SIG-M5 (cell line): ENCODE measurements around the gene PALLD.

Experiments
- DNase-seq: peaks from one replicate; lab custom pipeline; 2025; lab: John Stamatoyannopoulos, UW

Gene PALLD

GRCh38 chr4:168831919-168832762 is 335.3 kb downstream of the PALLD start:
- no peak for DNase-seq

- no peak for DNase-seq
Measured at GRCh38 chr4:168832763-168833575, 336.1 kb downstream of the PALLD start.

GRCh38 chr4:168833881-168834280 is 337.0 kb downstream of the PALLD start:
- no peak for DNase-seq

DNA sequence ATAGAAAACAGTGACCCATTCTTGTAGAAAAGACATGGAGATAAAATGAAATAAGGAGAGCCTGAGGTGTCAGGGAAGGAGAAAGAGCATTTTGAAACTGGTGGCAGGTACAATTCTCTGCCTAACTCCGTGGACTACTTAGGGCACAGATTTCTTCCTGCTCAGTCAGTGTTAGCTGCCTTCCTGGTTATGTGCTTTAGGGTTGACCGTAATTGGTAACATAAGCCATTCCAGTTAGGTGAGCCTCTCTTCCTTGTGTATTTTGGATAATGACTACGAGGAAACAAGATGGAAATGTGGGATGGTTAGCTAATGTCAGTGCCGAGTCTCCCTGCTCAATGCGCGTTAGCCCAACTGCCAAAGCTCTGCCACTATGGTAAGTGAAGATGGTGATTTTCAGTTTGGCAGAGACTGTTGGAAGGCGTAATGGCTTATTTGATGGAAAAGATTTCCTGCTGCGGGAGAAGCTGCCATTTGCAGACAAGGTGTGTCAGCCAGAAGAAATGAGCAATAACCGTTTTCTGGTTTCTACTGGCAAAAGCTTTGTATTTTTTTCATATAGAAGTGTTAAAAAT is 339.1 kb downstream of the PALLD start:
- no peak for DNase-seq

GRCh38 chr4:168836490-168836889 is 339.6 kb downstream of the PALLD start:
- no peak for DNase-seq

GRCh38 chr4:168837922-168838321 is 341.1 kb downstream of the PALLD start:
- DNase-seq = no peak

DNA sequence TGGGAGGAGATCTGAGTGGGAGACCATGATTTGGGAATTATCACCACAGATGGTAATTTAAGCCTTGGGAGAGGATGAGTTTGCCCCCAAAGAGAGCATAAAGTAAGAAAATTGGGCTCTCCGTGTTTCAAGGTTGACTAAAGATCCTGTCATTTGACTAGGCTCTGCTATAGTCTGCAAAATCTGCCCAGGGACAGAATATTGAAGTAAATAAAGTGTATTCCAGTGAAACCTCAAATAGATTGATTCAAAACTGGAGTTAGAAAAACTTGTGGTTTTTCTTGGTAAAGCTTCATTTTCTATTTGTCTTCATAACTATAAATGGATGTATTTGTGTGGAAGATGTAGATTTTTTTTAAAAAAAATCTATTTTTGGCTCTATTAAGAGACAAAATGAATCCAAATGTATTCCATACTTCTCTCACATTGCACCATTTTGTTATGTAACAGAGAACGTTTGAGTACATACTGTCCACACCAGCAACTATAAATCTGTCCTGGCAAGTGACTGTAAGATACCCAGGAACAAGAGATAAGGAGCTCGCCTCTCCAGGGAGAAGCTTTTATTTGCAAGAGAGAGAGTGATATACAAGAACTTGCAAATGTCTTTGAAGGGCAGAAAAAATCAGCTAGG is 343.0 kb downstream of the PALLD start:
- no peak for DNase-seq

GRCh38 chr4:168840392-168840763 is 343.5 kb downstream of the PALLD start:
- DNase-seq = no peak

GRCh38 chr4:168841000-168841671 is 344.3 kb downstream of the PALLD start:
- DNase-seq = no peak

GRCh38 chr4:168841672-168842019 is 344.8 kb downstream of the PALLD start:
- no peak for DNase-seq

DNA sequence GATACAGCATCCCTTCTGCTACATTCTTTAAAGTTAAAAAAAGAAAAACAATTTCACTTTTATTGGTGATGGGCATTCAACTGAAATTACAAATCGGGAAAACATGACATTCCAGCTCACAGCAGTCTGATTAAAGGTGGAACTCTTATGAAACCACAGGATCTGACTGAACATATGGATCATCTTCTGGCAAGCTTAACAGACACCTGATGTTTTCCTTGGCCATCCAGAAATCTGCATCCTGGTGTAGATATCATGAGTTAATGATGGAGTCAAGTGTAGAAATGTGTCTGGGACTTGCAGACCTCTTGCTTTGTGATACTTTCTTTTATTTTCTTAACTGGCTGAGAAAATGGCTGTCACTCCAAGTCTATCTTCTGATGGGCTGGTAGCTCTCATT is 345.3 kb downstream of the PALLD start:
- no peak for DNase-seq

GRCh38 chr4:168843635-168844034 is 346.8 kb downstream of the PALLD start:
- DNase-seq = no peak

- DNase-seq = no peak
Measured at GRCh38 chr4:168844353-168845049, 347.6 kb downstream of the PALLD start.

DNA sequence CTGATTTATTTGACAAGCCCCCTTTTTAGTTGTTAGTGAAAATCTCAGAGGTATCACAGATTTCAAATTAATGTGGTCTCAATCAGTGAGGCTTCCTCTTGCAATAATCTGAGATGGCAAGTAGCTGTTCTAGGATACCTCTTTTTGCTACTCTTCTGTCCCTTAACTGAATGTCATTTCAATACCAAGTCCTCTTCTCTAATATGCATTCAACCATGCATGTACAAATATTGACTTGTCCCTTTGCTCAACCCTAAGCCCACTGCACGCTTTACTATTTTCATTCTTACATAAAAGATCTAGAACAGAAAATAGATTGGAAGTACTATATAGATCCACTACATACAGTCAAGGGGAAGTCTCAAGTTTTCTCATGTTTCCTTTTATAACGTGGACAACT is 349.0 kb downstream of the PALLD start:
- no peak for DNase-seq

DNA sequence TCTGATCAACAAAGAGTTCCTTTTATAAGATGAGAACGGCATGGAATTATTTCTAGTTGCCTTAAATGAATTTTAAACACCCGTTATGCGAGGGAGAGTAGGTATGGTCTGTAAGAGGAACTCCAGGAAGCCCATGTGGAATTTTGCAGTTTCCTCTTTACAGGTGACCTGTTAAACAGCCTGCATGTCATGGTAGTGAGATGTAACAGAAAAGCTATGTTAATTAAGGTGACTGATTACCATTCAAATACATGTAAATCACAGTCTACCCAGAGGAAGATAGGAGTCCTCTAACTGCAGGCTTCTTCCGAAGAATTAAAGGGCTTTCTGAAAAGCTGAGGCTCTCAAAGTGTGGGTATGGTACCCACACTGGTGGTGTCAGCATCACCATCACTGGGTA is 349.6 kb downstream of the PALLD start:
- DNase-seq = no peak

- no peak for DNase-seq
Measured at GRCh38 chr4:168847771-168848502, 351.1 kb downstream of the PALLD start.

- no peak for DNase-seq
Measured at GRCh38 chr4:168849030-168849675, 352.3 kb downstream of the PALLD start.

GRCh38 chr4:168849997-168850396 is 353.1 kb downstream of the PALLD start:
- no peak for DNase-seq

- DNase-seq = no peak
Measured at GRCh38 chr4:168852387-168852786, 355.5 kb downstream of the PALLD start.
